Prostate gland (tissue), 2 donors: ENCODE results near the gene HECW1.

Experiments used
- POLR2A ChIP-seq: fragments of 450-650 bp; IDR thresholded peaks from one replicate; pipeline ENCODE4 v1.6.1; 2016; ENCODE audit warnings: antibody characterized with exemption, mild to moderate bottlenecking
- POLR2AphosphoS5 ChIP-seq: sonication (generic); formaldehyde crosslinking; IDR thresholded peaks from one replicate; pipeline ENCODE4 v1.6.1; 2017; ENCODE audit warnings: antibody characterized with exemption
- TF ChIP-seq, protein P1 (sequence below), 4 experiments: fragments of 200-600 bp in 2 of 4; fragments of 450-650 bp in 2 of 4; sonication (generic) in 2 of 4; IDR thresholded peaks; 1 replicate in 3 of 4; 2 replicates in 1 of 4; pipeline ENCODE4 v1.5.1; 2016 to 2019; ENCODE audit warnings: antibody characterized with exemption in 4 of 4, mild to moderate bottlenecking in 2 of 4, moderate library complexity in 2 of 4

DNA sequence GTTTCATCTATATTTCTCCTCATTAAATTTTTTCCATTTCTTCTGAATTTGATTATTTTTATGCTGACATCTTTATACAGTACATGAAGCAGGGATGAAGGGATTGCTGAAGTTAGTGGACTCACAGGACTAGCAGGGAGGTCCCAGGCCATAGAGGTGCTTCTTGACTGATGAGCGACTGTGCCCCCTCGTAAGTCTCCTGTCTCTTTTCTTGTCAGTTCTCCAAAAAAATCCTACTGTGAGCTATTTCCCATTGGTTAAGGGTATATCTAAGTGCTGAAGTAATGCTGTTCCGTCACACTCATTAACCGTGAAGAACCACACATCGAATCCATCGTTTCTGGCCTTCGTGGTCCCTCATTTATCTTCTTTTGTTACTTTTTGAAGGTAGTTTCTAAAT is 27.7 kb downstream of the HECW1 start:
- TF ChIP-seq POLR2AphosphoS5 (no peak), POLR2A (no peak)
- TF ChIP-seq, protein P1, sequence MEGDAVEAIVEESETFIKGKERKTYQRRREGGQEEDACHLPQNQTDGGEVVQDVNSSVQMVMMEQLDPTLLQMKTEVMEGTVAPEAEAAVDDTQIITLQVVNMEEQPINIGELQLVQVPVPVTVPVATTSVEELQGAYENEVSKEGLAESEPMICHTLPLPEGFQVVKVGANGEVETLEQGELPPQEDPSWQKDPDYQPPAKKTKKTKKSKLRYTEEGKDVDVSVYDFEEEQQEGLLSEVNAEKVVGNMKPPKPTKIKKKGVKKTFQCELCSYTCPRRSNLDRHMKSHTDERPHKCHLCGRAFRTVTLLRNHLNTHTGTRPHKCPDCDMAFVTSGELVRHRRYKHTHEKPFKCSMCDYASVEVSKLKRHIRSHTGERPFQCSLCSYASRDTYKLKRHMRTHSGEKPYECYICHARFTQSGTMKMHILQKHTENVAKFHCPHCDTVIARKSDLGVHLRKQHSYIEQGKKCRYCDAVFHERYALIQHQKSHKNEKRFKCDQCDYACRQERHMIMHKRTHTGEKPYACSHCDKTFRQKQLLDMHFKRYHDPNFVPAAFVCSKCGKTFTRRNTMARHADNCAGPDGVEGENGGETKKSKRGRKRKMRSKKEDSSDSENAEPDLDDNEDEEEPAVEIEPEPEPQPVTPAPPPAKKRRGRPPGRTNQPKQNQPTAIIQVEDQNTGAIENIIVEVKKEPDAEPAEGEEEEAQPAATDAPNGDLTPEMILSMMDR (IDR thresholded peaks at IDR 0.05) = no peak
